ENCODE data around the gene MPP3.
"Not testable (repeated sequence)": the region's sequence is repeated elsewhere in the genome, so short reads cannot be mapped to it uniquely, and the experiment has no call there.

Gene MPP3

GRCh38 chr17:43801844-43802243, 31.1 kb downstream of the MPP3 start:
- Histone ChIP-seq H3K27ac (ENCODE audit: low read length) (no peak overlapping the region), H3K27me3 (ENCODE audit: insufficient read depth, low read length, poor library complexity) (peaks cover 38% of the 10 kb centered on the region), H3K4me2 (ENCODE audit: insufficient read depth, low read length) (no peak overlapping the region), H3K9me3 (ENCODE audit: insufficient read depth, low read length, severe bottlenecking) (no peaks in the 10 kb centered on the region), H3K4me3 (ENCODE audit: low read depth in 1 of 2, low read length in 2 of 2) (no peak overlapping the region), H3K4me1 (ENCODE audit: insufficient read depth, low read length) (no peaks in the 10 kb centered on the region), H3K79me2 (ENCODE audit: insufficient read depth, low read length) (no peaks in the 10 kb centered on the region), H4K20me1 (ENCODE audit: insufficient read depth, low read length) (no peaks in the 10 kb centered on the region), H3K36me3 (ENCODE audit: insufficient read depth, low read length) (no peaks in the 10 kb centered on the region), H3K9ac (ENCODE audit: low read depth, low read length) (no peak overlapping the region), H2AFZ (ENCODE audit: low read depth, low read length) (no peak overlapping the region)
- TF ChIP-seq CTCF (IDR thresholded peaks at IDR 0.05; ENCODE audit: borderline replicate concordance, extremely low read depth, low read length, poor library complexity, severe bottlenecking), result no peak
- no peak for TF ChIP-seq EZH2 (IDR thresholded peaks at IDR 0.05; ENCODE audit: borderline replicate concordance, low read depth, low read length, severe bottlenecking)
- ATAC-seq (ENCODE audit: insufficient read depth, low read depth), result no peak
- DNase-seq, result no peak

DNA sequence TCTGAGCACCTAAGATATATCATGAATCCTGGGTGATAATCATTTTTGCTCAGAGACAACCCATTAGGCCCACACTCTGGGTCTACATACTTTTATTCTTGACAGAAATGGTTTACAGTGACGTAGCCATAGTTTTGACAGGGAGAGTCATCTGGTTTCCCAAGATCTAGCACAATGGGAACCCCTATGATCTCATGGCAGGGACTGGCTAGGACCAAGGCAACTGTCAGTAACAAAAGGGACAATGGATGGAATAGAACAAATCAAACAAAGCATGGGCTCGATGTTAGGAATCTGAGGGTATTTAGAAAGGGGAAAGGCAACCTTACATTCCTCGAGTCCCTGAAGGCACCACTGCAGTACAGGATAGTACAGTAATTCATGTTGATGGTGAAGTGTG, 32.2 kb downstream of the MPP3 start:
- Histone ChIP-seq H3K4me2 (ENCODE audit: insufficient read depth, low read length) (no peak overlapping the region), H2AFZ (ENCODE audit: low read depth, low read length) (no peak overlapping the region), H3K4me1 (ENCODE audit: insufficient read depth, low read length) (no peaks in the 10 kb centered on the region), H3K27me3 (ENCODE audit: insufficient read depth, low read length, poor library complexity) (peaks cover 38% of the 10 kb centered on the region), H4K20me1 (ENCODE audit: insufficient read depth, low read length) (no peaks in the 10 kb centered on the region), H3K9ac (ENCODE audit: low read depth, low read length) (no peak overlapping the region), H3K79me2 (ENCODE audit: insufficient read depth, low read length) (no peaks in the 10 kb centered on the region), H3K36me3 (ENCODE audit: insufficient read depth, low read length) (no peaks in the 10 kb centered on the region), H3K4me3 (ENCODE audit: low read depth in 1 of 2, low read length in 2 of 2) (no peak overlapping the region), H3K27ac (ENCODE audit: low read length) (no peak overlapping the region), H3K9me3 (ENCODE audit: insufficient read depth, low read length, severe bottlenecking) (no peaks in the 10 kb centered on the region)
- ATAC-seq (ENCODE audit: insufficient read depth, low read depth) (no peak), DNase-seq (no peak)
- no peak for TF ChIP-seq EZH2 (IDR thresholded peaks at IDR 0.05; ENCODE audit: borderline replicate concordance, low read depth, low read length, severe bottlenecking)
- no peak for TF ChIP-seq CTCF (IDR thresholded peaks at IDR 0.05; ENCODE audit: borderline replicate concordance, extremely low read depth, low read length, poor library complexity, severe bottlenecking)

- H3K4me3 ChIP-seq (ENCODE audit: low read depth in 1 of 2, low read length in 2 of 2), result no peak overlapping the region
- H3K9ac ChIP-seq (ENCODE audit: low read depth, low read length), result no peak overlapping the region
- no peaks in the 10 kb centered on the region for H3K36me3 ChIP-seq (ENCODE audit: insufficient read depth, low read length)
- H3K27ac ChIP-seq (ENCODE audit: low read length), result no peak overlapping the region
- H3K4me2 ChIP-seq (ENCODE audit: insufficient read depth, low read length), result no peak overlapping the region
- H3K9me3 ChIP-seq (ENCODE audit: insufficient read depth, low read length, severe bottlenecking), result no peaks in the 10 kb centered on the region
- DNase-seq (no peak), ATAC-seq (ENCODE audit: insufficient read depth, low read depth) (no peak)
- H2AFZ ChIP-seq (ENCODE audit: low read depth, low read length), result no peak overlapping the region
- no peaks in the 10 kb centered on the region for H3K79me2 ChIP-seq (ENCODE audit: insufficient read depth, low read length)
- no peak for TF ChIP-seq CTCF (IDR thresholded peaks at IDR 0.05; ENCODE audit: borderline replicate concordance, extremely low read depth, low read length, poor library complexity, severe bottlenecking)
- TF ChIP-seq EZH2 (IDR thresholded peaks at IDR 0.05; ENCODE audit: borderline replicate concordance, low read depth, low read length, severe bottlenecking), result no peak
- H3K4me1 ChIP-seq (ENCODE audit: insufficient read depth, low read length), result no peaks in the 10 kb centered on the region
- H4K20me1 ChIP-seq (ENCODE audit: insufficient read depth, low read length), result no peaks in the 10 kb centered on the region
- peaks cover 29% of the 10 kb centered on the region for H3K27me3 ChIP-seq (ENCODE audit: insufficient read depth, low read length, poor library complexity)
Observed at GRCh38 chr17:43799047-43799446, 33.9 kb downstream of the MPP3 start.

DNA sequence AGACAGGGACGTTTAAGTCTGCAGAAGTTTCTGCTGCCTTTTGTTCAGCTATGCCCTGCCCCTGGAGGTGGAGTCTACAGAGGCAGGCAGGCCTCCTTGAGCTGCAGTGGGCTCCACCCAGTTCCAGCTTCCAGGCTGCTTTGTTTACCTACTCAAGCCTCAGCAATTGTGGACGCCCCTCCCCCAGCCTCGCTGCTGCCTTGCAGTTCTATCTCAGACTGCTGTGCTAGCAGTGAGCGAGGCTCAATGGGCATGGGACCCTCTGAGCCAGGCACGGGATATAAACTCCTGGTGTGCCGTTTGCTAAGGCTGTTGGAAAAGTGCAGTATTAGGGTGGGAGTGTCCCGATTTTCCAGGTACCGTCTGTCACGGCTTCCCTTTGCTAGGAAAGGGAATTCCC, 34.9 kb downstream of the MPP3 start:
- H3K4me2 ChIP-seq (ENCODE audit: insufficient read depth, low read length); H4K20me1 ChIP-seq (ENCODE audit: insufficient read depth, low read length); ATAC-seq (ENCODE audit: insufficient read depth, low read depth); H3K4me3 ChIP-seq (ENCODE audit: low read depth in 1 of 2, low read length in 2 of 2); H3K79me2 ChIP-seq (ENCODE audit: insufficient read depth, low read length); H2AFZ ChIP-seq (ENCODE audit: low read depth, low read length); H3K27ac ChIP-seq (ENCODE audit: low read length); H3K9ac ChIP-seq (ENCODE audit: low read depth, low read length); H3K9me3 ChIP-seq (ENCODE audit: insufficient read depth, low read length, severe bottlenecking); H3K36me3 ChIP-seq (ENCODE audit: insufficient read depth, low read length); H3K4me1 ChIP-seq (ENCODE audit: insufficient read depth, low read length): not testable (repeated sequence)
- DNase-seq, result peak; percentile 6
- peaks cover 19% of the 10 kb centered on the region for H3K27me3 ChIP-seq (ENCODE audit: insufficient read depth, low read length, poor library complexity)

DNA sequence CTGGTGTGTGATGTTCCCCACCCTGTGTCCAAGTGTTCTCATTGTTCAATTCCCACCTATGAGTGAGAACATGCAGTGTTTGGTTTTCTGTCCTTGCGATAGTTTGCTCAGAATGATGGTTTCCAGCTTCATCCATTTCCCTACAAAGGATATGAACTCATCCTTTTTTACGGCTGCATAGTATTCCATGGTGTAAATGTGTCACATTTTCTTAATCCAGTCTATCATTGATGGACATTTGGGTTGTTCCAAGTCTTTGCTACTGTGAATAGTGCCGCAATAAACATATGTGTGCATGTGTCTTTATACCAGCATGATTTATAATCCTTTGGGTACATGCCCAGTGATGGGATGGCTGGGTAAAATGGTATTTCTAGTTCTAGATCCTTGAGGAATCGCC, 40.3 kb downstream of the MPP3 start:
- not testable (repeated sequence) for H3K9ac ChIP-seq (ENCODE audit: low read depth, low read length); H3K4me3 ChIP-seq (ENCODE audit: low read depth in 1 of 2, low read length in 2 of 2); H3K9me3 ChIP-seq (ENCODE audit: insufficient read depth, low read length, severe bottlenecking); H3K27ac ChIP-seq (ENCODE audit: low read length); H3K4me2 ChIP-seq (ENCODE audit: insufficient read depth, low read length); H3K36me3 ChIP-seq (ENCODE audit: insufficient read depth, low read length); H3K27me3 ChIP-seq (ENCODE audit: insufficient read depth, low read length, poor library complexity); H2AFZ ChIP-seq (ENCODE audit: low read depth, low read length); DNase-seq; H4K20me1 ChIP-seq (ENCODE audit: insufficient read depth, low read length); H3K4me1 ChIP-seq (ENCODE audit: insufficient read depth, low read length); H3K79me2 ChIP-seq (ENCODE audit: insufficient read depth, low read length); ATAC-seq (ENCODE audit: insufficient read depth, low read depth)
